GM19468 (cell line): Measurements from ENCODE around the gene LOXL3.
"Not testable (repeated sequence)": the region's sequence is repeated elsewhere in the genome, so short reads cannot be mapped to it uniquely, and the experiment has no call there.

ENCODE experiments used
- ATAC-seq: cut with Tn5 transposase; IDR thresholded peaks from one replicate; pipeline ENCODE4 v1.9.1; 2021; ENCODE audit warnings: mild to moderate bottlenecking, moderate library complexity, moderate number of reproducible peaks; ENCODE audit not compliant: unreplicated experiment; ENCODE audit errors: extremely low read depth

The LOXL3 gene

GRCh38 chr2:74575320-74575719, 21.6 kb upstream of the LOXL3 start:
- ATAC-seq: no peak

- ATAC-seq: peak; percentile 28
Measured at GRCh38 chr2:74573747-74574562, 20.2 kb upstream of the LOXL3 start.

DNA sequence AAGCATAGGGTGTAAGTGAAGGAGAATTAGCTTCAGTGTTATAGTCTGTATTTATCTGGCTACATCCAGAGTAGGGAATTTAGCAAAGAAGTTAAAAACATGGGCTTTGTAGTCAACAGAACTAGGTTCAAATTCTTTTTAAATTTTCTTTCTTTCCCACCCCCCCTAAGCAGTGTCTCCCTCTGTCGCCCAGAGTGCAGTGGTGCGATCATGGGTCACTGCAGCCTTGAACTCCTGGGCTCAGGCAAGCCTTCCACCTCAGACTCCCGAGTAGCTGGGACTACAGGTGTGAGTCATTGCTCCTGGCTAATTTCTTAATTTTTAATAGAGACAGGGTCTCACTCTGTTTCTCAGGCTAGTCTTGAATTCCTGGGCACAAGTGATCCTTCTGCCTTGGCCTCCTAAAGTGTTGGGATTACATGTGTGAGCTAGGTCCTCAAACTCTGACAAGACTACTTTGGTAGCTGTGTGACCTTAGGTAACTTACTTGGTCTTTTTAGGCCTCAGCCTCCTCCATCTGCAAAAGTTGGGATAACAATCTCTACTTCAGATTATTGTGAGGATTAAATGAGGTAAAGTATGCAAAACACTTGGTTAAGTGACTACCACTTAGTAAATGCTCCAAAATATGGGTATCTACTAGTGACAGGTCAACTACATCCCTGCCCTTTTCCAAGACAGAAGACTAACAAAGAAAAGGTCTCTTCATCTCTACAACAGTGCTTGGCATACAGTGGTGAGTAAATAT, 18.6 kb upstream of the LOXL3 start:
- no peak for ATAC-seq

DNA sequence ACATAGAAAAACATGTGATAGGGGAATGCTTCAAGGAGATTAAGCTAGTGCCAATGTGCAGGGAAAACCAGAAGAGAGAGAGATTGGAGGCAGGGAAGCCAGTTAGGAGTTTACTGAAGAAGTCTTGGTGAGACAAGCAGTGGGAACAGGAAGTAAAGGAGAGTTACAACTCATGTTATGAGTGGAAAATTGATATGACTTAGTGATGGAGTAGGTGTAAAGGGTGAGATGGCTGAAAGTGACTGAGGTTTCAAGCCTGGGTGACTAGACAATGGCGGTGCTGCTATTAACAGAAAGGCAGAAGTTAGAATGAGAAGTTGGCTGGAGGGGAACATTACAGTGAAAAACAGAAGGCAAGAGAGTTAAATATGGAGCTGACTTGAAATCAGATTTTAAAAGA, 17.3 kb upstream of the LOXL3 start:
- no peak for ATAC-seq

DNA sequence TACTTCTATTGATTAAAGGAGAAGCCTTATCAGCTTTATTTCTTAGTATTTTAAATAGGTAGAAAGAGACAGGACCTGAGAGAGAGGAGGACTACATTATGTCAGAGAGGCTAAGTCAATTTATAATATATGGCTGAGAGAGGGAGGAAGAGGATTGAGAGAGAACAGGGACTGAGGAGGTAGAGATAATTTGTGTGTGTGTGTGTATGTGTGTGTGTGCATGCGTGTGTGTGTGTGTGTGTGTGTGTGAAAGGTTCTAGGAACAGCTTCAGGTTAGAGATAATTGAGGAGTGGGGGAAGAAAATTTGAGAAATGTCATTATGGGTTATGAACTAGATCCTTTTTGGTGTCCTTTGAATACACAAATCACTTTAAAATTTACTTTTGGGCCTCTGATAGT, 15.9 kb upstream of the LOXL3 start:
- no peak for ATAC-seq

GRCh38 chr2:74567881-74568280, 14.1 kb upstream of the LOXL3 start:
- ATAC-seq: no peak

DNA sequence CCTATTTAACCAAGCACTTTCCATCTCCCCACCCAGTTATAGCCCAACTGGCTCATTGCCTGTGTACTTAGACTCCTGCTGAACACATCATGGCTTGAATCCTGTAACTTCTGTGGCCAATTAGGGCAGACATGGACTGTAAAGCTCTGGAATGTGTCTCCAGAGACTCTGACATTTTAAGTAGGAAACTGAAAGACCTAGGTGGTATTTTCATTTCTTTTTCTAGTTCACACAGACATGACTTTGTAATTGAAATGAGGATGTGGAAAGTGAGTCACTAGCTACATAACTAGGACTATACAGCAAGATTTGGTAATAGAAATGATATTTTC, 13.0 kb upstream of the LOXL3 start:
- no peak for ATAC-seq

DNA sequence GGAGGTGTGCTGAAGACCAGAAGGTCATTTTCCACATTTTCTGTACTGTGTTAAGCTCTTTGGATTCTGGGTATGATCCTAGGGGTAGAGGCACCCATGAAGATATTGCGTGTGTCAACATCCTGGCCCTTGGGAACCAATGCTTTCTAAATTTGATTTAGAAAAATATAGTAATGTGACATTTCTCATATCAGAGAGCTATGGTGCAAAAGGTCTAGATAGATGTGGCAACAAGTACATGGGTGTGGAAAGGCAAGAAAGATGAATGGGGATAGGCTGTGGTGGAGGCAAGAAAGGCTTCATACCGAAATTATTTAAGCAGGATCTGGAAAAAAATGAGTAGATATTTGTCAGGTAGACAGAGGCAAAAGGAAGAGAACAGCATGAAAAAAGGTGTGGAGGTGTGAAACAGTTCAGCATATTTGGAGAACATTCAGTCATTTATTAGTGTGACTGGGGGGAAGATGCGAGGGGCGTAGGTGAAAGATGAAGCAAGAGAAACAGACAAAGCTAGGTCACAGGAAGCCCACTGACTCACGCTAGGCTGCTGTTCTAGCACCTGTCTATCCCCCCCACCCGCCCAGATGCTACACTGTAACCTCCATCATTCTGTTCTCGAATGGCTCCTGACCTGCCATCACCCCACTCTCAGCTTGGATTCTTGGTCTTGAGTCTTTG, 12.5 kb upstream of the LOXL3 start:
- no peak for ATAC-seq

GRCh38 chr2:74564222-74564621, 10.5 kb upstream of the LOXL3 start:
- ATAC-seq: no peak

DNA sequence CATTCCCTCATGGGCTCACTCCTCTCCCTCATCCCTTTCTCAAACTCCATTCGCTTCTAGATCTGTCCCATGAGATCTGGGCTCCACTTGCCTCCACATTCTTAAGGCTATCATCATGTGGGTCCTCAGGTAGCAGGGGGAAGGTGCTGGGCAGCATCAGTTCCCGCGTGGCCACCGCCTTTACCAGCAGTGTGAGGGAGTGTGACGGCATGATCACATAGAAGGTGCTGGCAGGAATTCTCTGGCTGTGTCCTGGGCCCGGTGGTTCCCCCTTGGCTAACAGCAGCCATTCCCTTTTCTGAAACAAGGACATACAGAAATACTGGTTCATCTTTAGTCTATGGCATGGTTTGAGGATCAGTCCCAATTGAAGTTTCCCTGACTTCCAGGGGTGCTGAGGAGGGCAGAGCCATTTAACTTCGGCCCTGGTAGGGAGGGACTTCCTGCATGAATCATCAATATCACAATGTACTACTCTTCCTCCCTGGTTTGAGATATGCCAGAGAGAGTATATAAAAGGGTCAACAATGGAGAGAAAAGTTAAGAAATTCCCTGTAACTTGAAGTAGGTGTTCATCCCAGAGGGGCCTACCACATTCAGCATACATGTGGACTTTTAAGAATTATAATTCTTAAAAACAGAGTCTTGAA, 8.5 kb upstream of the LOXL3 start:
- ATAC-seq: no peak

DNA sequence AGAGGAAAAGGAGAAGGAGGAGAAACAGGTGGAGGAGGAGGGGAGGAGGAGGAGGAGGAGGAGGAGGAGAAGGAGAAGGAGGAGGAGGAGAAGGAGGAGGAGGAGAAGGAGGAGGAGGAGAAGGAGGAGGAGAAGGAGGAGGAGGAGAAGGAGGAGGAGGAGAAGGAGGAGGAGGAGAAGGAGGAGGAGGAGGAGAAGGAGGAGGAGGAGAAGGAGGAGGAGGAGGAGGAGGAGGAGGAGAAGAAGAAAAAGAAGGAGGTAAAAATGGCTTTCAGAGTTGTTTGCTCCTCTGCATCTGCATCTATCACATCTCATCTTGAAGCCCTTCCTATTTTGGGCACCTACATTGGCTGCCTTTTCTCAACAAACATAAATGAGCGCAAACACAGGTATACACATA, 7.3 kb upstream of the LOXL3 start:
- not testable (repeated sequence) for ATAC-seq

GRCh38 chr2:74560591-74560990, 6.8 kb upstream of the LOXL3 start:
- no peak for ATAC-seq

- no peak for ATAC-seq
Measured at GRCh38 chr2:74559912-74560311, 6.2 kb upstream of the LOXL3 start.

- no peak for ATAC-seq
Measured at GRCh38 chr2:74558284-74559230, 4.8 kb upstream of the LOXL3 start.

GRCh38 chr2:74556831-74557370, 3.2 kb upstream of the LOXL3 start:
- ATAC-seq: no peak

- no peak for ATAC-seq
Measured at GRCh38 chr2:74556159-74556558, 2.4 kb upstream of the LOXL3 start.

GRCh38 chr2:74555610-74556103, 1.9 kb upstream of the LOXL3 start:
- ATAC-seq: no peak

GRCh38 chr2:74554820-74555531, 1.2 kb upstream of the LOXL3 start:
- no peak for ATAC-seq
